NB4 (cell line): Measurements from ENCODE around the gene RELB.

Experiments
- DNase-seq: peaks from one replicate; pipeline ENCODE4 v3.0.0; 2010; ENCODE audit warnings: low read depth
- H3K4me3 ChIP-seq: one replicate; pipeline ENCODE4 v1.5.1; 2011; ENCODE audit warnings: mild to moderate bottlenecking, low read depth, low read length, moderate library complexity
- MYC ChIP-seq: IDR thresholded peaks from 2 replicates; pipeline ENCODE4 v1.6.1; 2011; ENCODE audit warnings: low read depth, low read length
- POLR2A ChIP-seq: IDR thresholded peaks from 2 replicates; pipeline ENCODE4 v1.6.1; 2011; ENCODE audit warnings: mild to moderate bottlenecking; ENCODE audit not compliant: insufficient read length; ENCODE audit errors: extremely low read depth
- TF ChIP-seq, protein P1 (sequence below): IDR thresholded peaks from 2 replicates; pipeline ENCODE4 v1.6.1; 2011; ENCODE audit warnings: low read depth, low read length
- TF ChIP-seq, protein P2 (sequence below): IDR thresholded peaks from one replicate; pipeline ENCODE4 v1.5.1; 2012; ENCODE audit warnings: low read depth, low read length

The RELB gene

GRCh38 chr19:45087531-45087930 is 86.3 kb downstream of the RELB start:
- TF ChIP-seq POLR2A (no peak), MYC (no peak)
- TF ChIP-seq, protein P1, sequence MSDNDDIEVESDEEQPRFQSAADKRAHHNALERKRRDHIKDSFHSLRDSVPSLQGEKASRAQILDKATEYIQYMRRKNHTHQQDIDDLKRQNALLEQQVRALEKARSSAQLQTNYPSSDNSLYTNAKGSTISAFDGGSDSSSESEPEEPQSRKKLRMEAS, result no peak
- TF ChIP-seq, protein P2, sequence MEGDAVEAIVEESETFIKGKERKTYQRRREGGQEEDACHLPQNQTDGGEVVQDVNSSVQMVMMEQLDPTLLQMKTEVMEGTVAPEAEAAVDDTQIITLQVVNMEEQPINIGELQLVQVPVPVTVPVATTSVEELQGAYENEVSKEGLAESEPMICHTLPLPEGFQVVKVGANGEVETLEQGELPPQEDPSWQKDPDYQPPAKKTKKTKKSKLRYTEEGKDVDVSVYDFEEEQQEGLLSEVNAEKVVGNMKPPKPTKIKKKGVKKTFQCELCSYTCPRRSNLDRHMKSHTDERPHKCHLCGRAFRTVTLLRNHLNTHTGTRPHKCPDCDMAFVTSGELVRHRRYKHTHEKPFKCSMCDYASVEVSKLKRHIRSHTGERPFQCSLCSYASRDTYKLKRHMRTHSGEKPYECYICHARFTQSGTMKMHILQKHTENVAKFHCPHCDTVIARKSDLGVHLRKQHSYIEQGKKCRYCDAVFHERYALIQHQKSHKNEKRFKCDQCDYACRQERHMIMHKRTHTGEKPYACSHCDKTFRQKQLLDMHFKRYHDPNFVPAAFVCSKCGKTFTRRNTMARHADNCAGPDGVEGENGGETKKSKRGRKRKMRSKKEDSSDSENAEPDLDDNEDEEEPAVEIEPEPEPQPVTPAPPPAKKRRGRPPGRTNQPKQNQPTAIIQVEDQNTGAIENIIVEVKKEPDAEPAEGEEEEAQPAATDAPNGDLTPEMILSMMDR, result no peak
- DNase-seq, result peak; percentile 20
- H3K4me3 ChIP-seq, result no peak overlapping the region
